Measurements from ENCODE around the gene C14orf132.
A peak's percentile ranks its signal among the peaks of the same experiment; 100 is the strongest.

C14orf132 gene

DNA sequence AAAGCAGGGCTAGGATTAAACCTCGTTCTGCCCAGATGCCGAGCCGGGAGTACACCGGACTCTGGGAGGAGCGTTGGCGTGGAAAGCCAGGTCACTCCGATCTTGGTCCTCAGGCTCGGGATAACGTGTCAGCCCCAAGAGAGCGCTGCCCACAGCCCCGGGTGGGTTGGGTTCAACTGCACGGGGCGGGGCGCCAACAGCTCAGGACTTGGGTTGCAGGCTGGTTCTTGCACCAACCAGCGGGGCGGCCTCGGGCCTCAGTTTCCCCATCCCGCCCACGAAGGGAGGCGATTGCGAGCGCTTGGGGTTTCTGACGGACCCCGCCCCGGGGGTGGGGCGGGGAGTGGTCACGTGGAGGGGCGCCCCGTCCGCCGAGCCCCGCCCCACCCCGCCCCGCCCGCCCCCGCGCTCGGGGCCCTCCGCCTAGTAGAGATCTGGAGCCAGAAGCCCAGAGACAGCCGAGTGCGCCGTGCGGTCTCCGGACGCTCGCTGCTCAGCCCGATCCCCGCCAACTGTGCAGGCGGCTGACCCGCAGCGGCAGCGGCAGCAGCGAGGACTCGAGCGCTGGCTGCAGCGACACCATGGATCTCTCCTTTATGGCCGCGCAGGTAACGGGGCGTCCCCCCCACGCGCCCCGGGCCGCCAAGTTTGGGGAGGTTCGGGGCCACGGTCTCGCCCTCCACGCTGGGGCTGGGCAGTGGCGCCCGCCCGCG is at the start of gene C14orf132:
Gene C14orf132, plus strand, starts transcription at position 443 of the 713 bp plus-strand sequence. Its CDS starts 139 bp downstream, at position 582.
- Histone ChIP-seq H3K4me2 (peak within 1 kb of the TSS; percentile 76), H3K27me3 (ENCODE audit: insufficient read depth, low read depth) (no peaks in the 10 kb centered on the region), H2AFZ (ENCODE audit: low read depth) (peak within 1 kb of the TSS; percentile 79), H4K20me1 (ENCODE audit: insufficient read depth) (no peaks in the 10 kb centered on the region), H3K36me3 (ENCODE audit: insufficient read depth) (no peaks in the 10 kb centered on the region), H3K4me1 (ENCODE audit: low read depth, poor library complexity, severe bottlenecking) (no peaks in the 10 kb centered on the region), H3K27ac (no peak within 1 kb of the TSS), H3K4me3 (IDR thresholded peaks at IDR 0.05; ENCODE audit: insufficient read depth, low read depth, low read length) (no peak within 1 kb of the TSS), H3K79me2 (ENCODE audit: insufficient read depth, low read depth) (no peaks in the 10 kb centered on the region), H3K9ac (peak within 1 kb of the TSS; percentile 66)
- TF ChIP-seq, protein P1, sequence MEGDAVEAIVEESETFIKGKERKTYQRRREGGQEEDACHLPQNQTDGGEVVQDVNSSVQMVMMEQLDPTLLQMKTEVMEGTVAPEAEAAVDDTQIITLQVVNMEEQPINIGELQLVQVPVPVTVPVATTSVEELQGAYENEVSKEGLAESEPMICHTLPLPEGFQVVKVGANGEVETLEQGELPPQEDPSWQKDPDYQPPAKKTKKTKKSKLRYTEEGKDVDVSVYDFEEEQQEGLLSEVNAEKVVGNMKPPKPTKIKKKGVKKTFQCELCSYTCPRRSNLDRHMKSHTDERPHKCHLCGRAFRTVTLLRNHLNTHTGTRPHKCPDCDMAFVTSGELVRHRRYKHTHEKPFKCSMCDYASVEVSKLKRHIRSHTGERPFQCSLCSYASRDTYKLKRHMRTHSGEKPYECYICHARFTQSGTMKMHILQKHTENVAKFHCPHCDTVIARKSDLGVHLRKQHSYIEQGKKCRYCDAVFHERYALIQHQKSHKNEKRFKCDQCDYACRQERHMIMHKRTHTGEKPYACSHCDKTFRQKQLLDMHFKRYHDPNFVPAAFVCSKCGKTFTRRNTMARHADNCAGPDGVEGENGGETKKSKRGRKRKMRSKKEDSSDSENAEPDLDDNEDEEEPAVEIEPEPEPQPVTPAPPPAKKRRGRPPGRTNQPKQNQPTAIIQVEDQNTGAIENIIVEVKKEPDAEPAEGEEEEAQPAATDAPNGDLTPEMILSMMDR (conservative IDR thresholded peaks at IDR 0.05; ENCODE audit: low read depth, low read length) = no peak

GRCh38 chr14:95993768-95994592 is 45.2 kb upstream of the C14orf132 start:
- H3K4me1 ChIP-seq (ENCODE audit: low read depth, poor library complexity, severe bottlenecking) = no peaks in the 10 kb centered on the region
- H3K27ac ChIP-seq = no peak overlapping the region
- TF ChIP-seq, protein P1 (conservative IDR thresholded peaks at IDR 0.05; ENCODE audit: low read depth, low read length) = peak; percentile 85
- no peak overlapping the region for H3K9ac ChIP-seq
- H3K4me2 ChIP-seq = no peak overlapping the region
- H3K79me2 ChIP-seq (ENCODE audit: insufficient read depth, low read depth) = no peaks in the 10 kb centered on the region
- H3K4me3 ChIP-seq (IDR thresholded peaks at IDR 0.05; ENCODE audit: insufficient read depth, low read depth, low read length) = no peak overlapping the region
- no peak overlapping the region for H2AFZ ChIP-seq (ENCODE audit: low read depth)
- H3K36me3 ChIP-seq (ENCODE audit: insufficient read depth) = no peaks in the 10 kb centered on the region
- no peaks in the 10 kb centered on the region for H3K27me3 ChIP-seq (ENCODE audit: insufficient read depth, low read depth)
- H4K20me1 ChIP-seq (ENCODE audit: insufficient read depth) = no peaks in the 10 kb centered on the region

DNA sequence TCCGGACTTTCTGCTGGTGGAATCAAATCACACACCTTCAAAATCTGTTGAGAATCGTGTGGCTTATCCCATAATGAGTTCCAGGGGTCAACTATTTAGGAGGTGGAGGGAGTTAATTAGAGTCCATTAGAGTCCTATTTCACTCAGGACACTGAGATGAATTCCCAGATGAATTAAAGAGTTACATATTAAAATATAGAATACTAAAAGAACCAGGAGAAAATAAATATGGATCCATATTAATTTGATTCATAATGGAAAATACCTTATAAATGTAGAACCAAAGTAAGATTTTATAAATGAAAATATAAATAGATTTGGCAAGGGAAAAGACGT is 44.6 kb upstream of the C14orf132 start:
- no peak overlapping the region for H3K27ac ChIP-seq
- no peaks in the 10 kb centered on the region for H3K4me1 ChIP-seq (ENCODE audit: low read depth, poor library complexity, severe bottlenecking)
- H2AFZ ChIP-seq (ENCODE audit: low read depth) = no peak overlapping the region
- no peak overlapping the region for H3K9ac ChIP-seq
- TF ChIP-seq, protein P1 (conservative IDR thresholded peaks at IDR 0.05; ENCODE audit: low read depth, low read length) = no peak; the same call in 1 of the 2 replicates
- H3K79me2 ChIP-seq (ENCODE audit: insufficient read depth, low read depth) = no peaks in the 10 kb centered on the region
- no peaks in the 10 kb centered on the region for H3K36me3 ChIP-seq (ENCODE audit: insufficient read depth)
- H4K20me1 ChIP-seq (ENCODE audit: insufficient read depth) = no peaks in the 10 kb centered on the region
- H3K4me3 ChIP-seq (IDR thresholded peaks at IDR 0.05; ENCODE audit: insufficient read depth, low read depth, low read length) = no peak overlapping the region
- no peak overlapping the region for H3K4me2 ChIP-seq
- no peaks in the 10 kb centered on the region for H3K27me3 ChIP-seq (ENCODE audit: insufficient read depth, low read depth)

- H3K27ac ChIP-seq = no peak overlapping the region
Observed at GRCh38 chr14:95998656-95999055, 40.5 kb upstream of the C14orf132 start.

More at GRCh38 chr14:95998656-95999055, 40.5 kb upstream of the C14orf132 start:
- Histone ChIP-seq H2AFZ (ENCODE audit: low read depth) (no peak overlapping the region), H3K79me2 (ENCODE audit: insufficient read depth, low read depth) (no peaks in the 10 kb centered on the region), H3K4me1 (ENCODE audit: low read depth, poor library complexity, severe bottlenecking) (no peaks in the 10 kb centered on the region), H3K36me3 (ENCODE audit: insufficient read depth) (no peaks in the 10 kb centered on the region), H4K20me1 (ENCODE audit: insufficient read depth) (no peaks in the 10 kb centered on the region), H3K27me3 (ENCODE audit: insufficient read depth, low read depth) (no peaks in the 10 kb centered on the region), H3K4me2 (no peak overlapping the region), H3K9ac (no peak overlapping the region), H3K4me3 (IDR thresholded peaks at IDR 0.05; ENCODE audit: insufficient read depth, low read depth, low read length) (no peak overlapping the region)
- TF ChIP-seq, protein P1 (conservative IDR thresholded peaks at IDR 0.05; ENCODE audit: low read depth, low read length) = no peak

All from KMS-11 (cell line).